H9 (cell line): Measurements from ENCODE around the gene CLIP4. TPM values are rescaled to one million over a fixed set of nuclear protein-coding genes. Genes with fewer than 3 reads are reported as not detected.

Experiments used
- DNase-seq: peaks from one replicate; pipeline ENCODE4 v3.0.0-alpha.2; 2017
- H2AFZ ChIP-seq: one replicate; pipeline ENCODE4 v1.6.1; 2013; ENCODE audit warnings: mild to moderate bottlenecking, low read length, control low read depth, moderate library complexity
- H2AK5ac ChIP-seq: 2 replicates; pipeline ENCODE4 v1.6.1; 2013; ENCODE audit warnings: low read length, control low read depth, mixed read lengths; ENCODE audit not compliant: insufficient read length
- H2BK120ac ChIP-seq: one replicate; pipeline ENCODE4 v1.6.1; 2013; ENCODE audit warnings: low read depth, mild to moderate bottlenecking, low read length, control low read depth, inconsistent platforms; ENCODE audit not compliant: poor library complexity, severe bottlenecking
- H2BK12ac ChIP-seq: 2 replicates; pipeline ENCODE4 v1.6.1; 2013; ENCODE audit warnings: low read length, control low read depth, mixed read lengths, low read depth; ENCODE audit not compliant: insufficient read length
- H2BK15ac ChIP-seq: 2 replicates; pipeline ENCODE4 v1.6.1; 2013; ENCODE audit warnings: low read depth, low read length, control low read depth
- H2BK20ac ChIP-seq: one replicate; pipeline ENCODE4 v1.6.1; 2013; ENCODE audit warnings: low read depth, mild to moderate bottlenecking, low read length, control low read depth, inconsistent platforms; ENCODE audit not compliant: poor library complexity, severe bottlenecking
- H2BK5ac ChIP-seq: 2 replicates; pipeline ENCODE4 v1.6.1; 2013; ENCODE audit warnings: low read length, control low read depth, mixed read lengths; ENCODE audit not compliant: insufficient read length
- H3K14ac ChIP-seq: 2 replicates; pipeline ENCODE4 v1.6.1; 2013; ENCODE audit warnings: low read length, control low read depth; ENCODE audit not compliant: insufficient read depth
- H3K18ac ChIP-seq: 2 replicates; pipeline ENCODE4 v1.6.1; 2013; ENCODE audit warnings: low read depth, mild to moderate bottlenecking, mixed read lengths, low read length, control low read depth; ENCODE audit not compliant: insufficient read length
- H3K23ac ChIP-seq: 2 replicates; pipeline ENCODE4 v1.6.1; 2013; ENCODE audit warnings: low read length, control low read depth, mixed read lengths, low read depth; ENCODE audit not compliant: insufficient read length
- H3K23me2 ChIP-seq: 2 replicates; pipeline ENCODE4 v1.6.1; 2013; ENCODE audit warnings: low read depth, mild to moderate bottlenecking, mixed read lengths, low read length, control low read depth; ENCODE audit not compliant: insufficient read length, poor library complexity, severe bottlenecking
- H3K27ac ChIP-seq: 2 replicates; pipeline ENCODE4 v1.5.1; 2013; ENCODE audit warnings: low read length, control low read depth, mixed read lengths, low read depth; ENCODE audit not compliant: insufficient read length
- H3K27me3 ChIP-seq: 2 replicates; pipeline ENCODE4 v1.6.1; 2013; ENCODE audit warnings: low read length, control low read depth, inconsistent platforms; ENCODE audit not compliant: insufficient read depth
- H3K4ac ChIP-seq: 2 replicates; pipeline ENCODE4 v1.6.1; 2013; ENCODE audit warnings: low read depth, mild to moderate bottlenecking, control low read depth, inconsistent platforms, low read length, moderate library complexity
- H3K4me1 ChIP-seq: 2 replicates; pipeline ENCODE4 v1.6.1; 2013; ENCODE audit warnings: low read length, control low read depth, inconsistent platforms; ENCODE audit not compliant: insufficient read depth
- H3K4me2 ChIP-seq: 2 replicates; pipeline ENCODE4 v1.6.1; 2013; ENCODE audit warnings: low read length, control low read depth, mixed read lengths; ENCODE audit not compliant: insufficient read length, insufficient read depth
- H3K56ac ChIP-seq: 2 replicates; pipeline ENCODE4 v1.6.1; 2013; ENCODE audit warnings: low read depth, mild to moderate bottlenecking, mixed read lengths, low read length, control low read depth; ENCODE audit not compliant: insufficient read length
- H3K79me1 ChIP-seq: 2 replicates; pipeline ENCODE4 v1.6.1; 2013; ENCODE audit warnings: low read depth, mild to moderate bottlenecking, moderate library complexity, low read length, control low read depth, inconsistent platforms; ENCODE audit not compliant: insufficient read depth, poor library complexity, severe bottlenecking
- H3K79me2 ChIP-seq: 2 replicates; pipeline ENCODE4 v1.6.1; 2013; ENCODE audit warnings: low read length, control low read depth, inconsistent platforms; ENCODE audit not compliant: insufficient read depth
- H3K9ac ChIP-seq: 2 replicates; pipeline ENCODE4 v1.6.1; 2013; ENCODE audit warnings: low read length, control low read depth, mixed read lengths; ENCODE audit not compliant: insufficient read length; ENCODE audit errors: extremely low read depth
- H3K9me3 ChIP-seq: one replicate; pipeline ENCODE4 v1.6.1; 2013; ENCODE audit warnings: low read depth, low read length, inconsistent platforms; ENCODE audit not compliant: control insufficient read depth
- H3T11ph ChIP-seq: one replicate; pipeline ENCODE4 v1.6.1; 2013; ENCODE audit warnings: mild to moderate bottlenecking, low read length, control low read depth, inconsistent platforms
- H4K20me1 ChIP-seq: one replicate; pipeline ENCODE4 v1.6.1; 2013; ENCODE audit not compliant: control insufficient read depth, insufficient read length, insufficient read depth
- H4K5ac ChIP-seq: 2 replicates; pipeline ENCODE4 v1.6.1; 2013; ENCODE audit warnings: low read depth, mild to moderate bottlenecking, mixed read lengths, low read length, control low read depth; ENCODE audit not compliant: insufficient read length
- H4K8ac ChIP-seq: replicated peaks from 2 replicates; pipeline ENCODE4 v1.6.1; 2013; ENCODE audit warnings: low read length, control low read depth, mixed read lengths, low read depth; ENCODE audit not compliant: insufficient read length
- H4K91ac ChIP-seq: 2 replicates; pipeline ENCODE4 v1.6.1; 2013; ENCODE audit warnings: low read depth, mild to moderate bottlenecking, moderate library complexity, mixed read lengths, low read length, control low read depth; ENCODE audit not compliant: insufficient read length
- H3K27ac Mint-ChIP-seq, 3 experiments: 2 replicates in 2 of 3; 3 replicates in 1 of 3; pipeline ENCODE4 v1.8.0; 2020 to 2021; ENCODE audit warnings: mixed read lengths in 3 of 3, mild to moderate bottlenecking in 1 of 3, moderate library complexity in 1 of 3
- H3K27me3 Mint-ChIP-seq: 2 replicates; pipeline ENCODE4 v1.8.0; 2021; ENCODE audit warnings: low read depth, mild to moderate bottlenecking, moderate library complexity, mixed read lengths
- H3K36me3 Mint-ChIP-seq, 3 experiments: 2 replicates in 2 of 3; 3 replicates in 1 of 3; pipeline ENCODE4 v1.8.0; 2020 to 2021; ENCODE audit warnings: low read depth in 3 of 3, mixed read lengths in 3 of 3; ENCODE audit not compliant: insufficient read depth in 1 of 3
- H3K4me1 Mint-ChIP-seq, 2 experiments: 2 replicates each; pipeline ENCODE4 v1.8.0; 2020; ENCODE audit warnings: mixed read lengths in 2 of 2
- H3K4me3 Mint-ChIP-seq, 2 experiments: 2 replicates in 1 of 2; 3 replicates in 1 of 2; pipeline ENCODE4 v1.8.0; 2020 to 2021; ENCODE audit warnings: mild to moderate bottlenecking in 2 of 2, mixed read lengths in 2 of 2, moderate library complexity in 1 of 2
- H3K9me3 Mint-ChIP-seq, 2 experiments: 2 replicates in 1 of 2; 3 replicates in 1 of 2; pipeline ENCODE4 v1.8.0; 2020; ENCODE audit warnings: mild to moderate bottlenecking in 2 of 2, mixed read lengths in 2 of 2, moderate library complexity in 1 of 2
- CTCF ChIP-seq: fragments of 200-600 bp; sonication (generic); conservative IDR thresholded peaks from 3 replicates; pipeline ENCODE4 v1.8.0; 2021; ENCODE audit warnings: antibody characterized with exemption, mild to moderate bottlenecking
- WGBS: extraction: QIAGEN DNeasy Blood & Tissue Kit; methylation state at CpG from one replicate; pipeline ENCODE4 v1.1.7; 2013; ENCODE audit warnings: missing lambda C conversion rate, low lambda C conversion rate, mixed read lengths; ENCODE audit not compliant: insufficient read length; ENCODE audit errors: extremely low coverage; 5-methylcytosine and 5-hydroxymethylcytosine counted together
- total RNA-seq: library from RNA; stranded (reverse); gene quantifications from 2 replicates; pipeline ENCODE4 v1.2.1, GENCODE V29; 2021

CLIP4 gene
- total RNA-seq, 1 experiment from 2014 or later = 0.66 TPM

GRCh38 chr2:29184531-29184930, 69.3 kb downstream of the CLIP4 start:
- Histone ChIP-seq H3K4ac (no peak overlapping the region), H3K27ac (no peak overlapping the region), H2BK5ac (no peak overlapping the region), H4K20me1 (no peaks in the 10 kb centered on the region), H3K23me2 (no peaks in the 10 kb centered on the region), H2BK120ac (no peak overlapping the region), H3K27me3 (no peaks in the 10 kb centered on the region), H2AK5ac (no peak overlapping the region), H3K14ac (no peak overlapping the region), H4K8ac (no peak overlapping the region), H2BK15ac (no peak overlapping the region), H3K23ac (no peak overlapping the region), H3K9ac (no peak overlapping the region), H2AFZ (no peak overlapping the region), H3K79me2 (no peaks in the 10 kb centered on the region), H3K4me2 (no peak overlapping the region), H3K9me3 (no peaks in the 10 kb centered on the region), H4K5ac (no peak overlapping the region), H3K4me1 (no peaks in the 10 kb centered on the region), H2BK12ac (no peak overlapping the region), H2BK20ac (no peak overlapping the region), H3K18ac (no peak overlapping the region), H3T11ph (no peak overlapping the region), H3K79me1 (no peaks in the 10 kb centered on the region), H4K91ac (no peak overlapping the region), H3K56ac (no peak overlapping the region)
- Mint-ChIP-seq H3K27me3 (peaks cover 6% of the 10 kb centered on the region), H3K4me3 (no peak overlapping the region), H3K27ac (no peak overlapping the region), H3K9me3 (peaks cover 4 to 8% of the 10 kb centered on the region in 2 experiments), H3K4me1 (no peaks in the 10 kb centered on the region), H3K36me3 (peaks cover 0 to 4% (median 3%) of the 10 kb centered on the region in 3 experiments; a peak in 2 of 7 replicates)
- no peak for DNase-seq
- no CpG with 5 or more reads among the region's 6 CpGs for WGBS
- TF ChIP-seq CTCF = no peak
